GM20431 (cell line): ENCODE measurements around the gene NEURL3.
"Not testable (repeated sequence)": the region's sequence is repeated elsewhere in the genome, so short reads cannot be mapped to it uniquely, and the experiment has no call there.

Experiments used
- in situ Hi-C: fragments of 300-500 bp; cut with MseI, MboI; formaldehyde crosslinking; loops from one replicate; pipeline ENCODE4 v1.15.0; 2020; ENCODE audit warnings: low sequenced_read_pairs; ENCODE audit not compliant: unreplicated experiment

NEURL3 gene

GRCh38 chr2:96494188-96494587 is 11.0 kb downstream of the NEURL3 start:
- in situ Hi-C loops = no loop called here

GRCh38 chr2:96493072-96493471 is 12.1 kb downstream of the NEURL3 start:
- in situ Hi-C loops = no loop called here

- in situ Hi-C loops = no loop called here
Measured at GRCh38 chr2:96491860-96492497, 13.2 kb downstream of the NEURL3 start.

GRCh38 chr2:96489663-96490062 is 15.5 kb downstream of the NEURL3 start:
- in situ Hi-C loops = no loop called here

GRCh38 chr2:96489261-96489660 is 15.9 kb downstream of the NEURL3 start:
- in situ Hi-C loops = no loop called here

- in situ Hi-C loops = no loop called here
Measured at GRCh38 chr2:96486696-96487095, 18.5 kb downstream of the NEURL3 start.

GRCh38 chr2:96485751-96486651 is 19.2 kb downstream of the NEURL3 start:
- in situ Hi-C loops = no loop called here

GRCh38 chr2:96485350-96485749 is 19.8 kb downstream of the NEURL3 start:
- in situ Hi-C loops = no loop called here

GRCh38 chr2:96484091-96484490 is 21.1 kb downstream of the NEURL3 start:
- in situ Hi-C loops = no loop called here

GRCh38 chr2:96477458-96477857 is 27.7 kb downstream of the NEURL3 start:
- in situ Hi-C loops = no loop called here

GRCh38 chr2:96471772-96472171 is 33.4 kb downstream of the NEURL3 start:
- in situ Hi-C loops = no loop called here

GRCh38 chr2:96470636-96471035 is 34.5 kb downstream of the NEURL3 start:
- in situ Hi-C loops = no loop called here

GRCh38 chr2:96470109-96470508 is 35.0 kb downstream of the NEURL3 start:
- in situ Hi-C loops = no loop called here

GRCh38 chr2:96468904-96469303 is 36.3 kb downstream of the NEURL3 start:
- in situ Hi-C loops = no loop called here

GRCh38 chr2:96464651-96465050 is 40.5 kb downstream of the NEURL3 start:
- in situ Hi-C loops = no loop called here

- in situ Hi-C loops = no loop called here
Measured at GRCh38 chr2:96464061-96464460, 41.1 kb downstream of the NEURL3 start.

- in situ Hi-C loops = no loop called here
Measured at GRCh38 chr2:96463119-96463518, 42.0 kb downstream of the NEURL3 start.

GRCh38 chr2:96461616-96462015 is 43.5 kb downstream of the NEURL3 start:
- in situ Hi-C loops = not testable (repeated sequence)

GRCh38 chr2:96452053-96452452 is 53.1 kb downstream of the NEURL3 start:
- in situ Hi-C loops = no loop called here

GRCh38 chr2:96449637-96450036 is 55.5 kb downstream of the NEURL3 start:
- in situ Hi-C loops = no loop called here

- in situ Hi-C loops = no loop called here
Measured at GRCh38 chr2:96449174-96449573, 56.0 kb downstream of the NEURL3 start.
